ENCODE measurements around the gene CELF2. TPM values are rescaled to one million over a fixed set of nuclear protein-coding genes. Genes with fewer than 3 reads are reported as not detected.

CELF2 gene
- total RNA-seq, 1 experiment from 2014 or later = 0.27 TPM

GRCh38 chr10:11131112-11131639 lies 113.5 kb downstream of the CELF2 start:
- Histone ChIP-seq H3K4me3 (ENCODE audit: low read depth, low read length) (no peak overlapping the region), H3K36me3 (ENCODE audit: control insufficient read depth, insufficient read depth, low read length) (no peaks in the 10 kb centered on the region), H3K4me1 (0 out of 2 replicates have a peak, but pooled peaks cover 3% of the 10 kb centered on the region), H3K9me3 (no peaks in the 10 kb centered on the region), H3K27me3 (replicated peaks; ENCODE audit: control insufficient read depth, insufficient read depth, low read length) (no peaks in the 10 kb centered on the region)
- TF ChIP-seq CTCF (IDR thresholded peaks at IDR 0.05; ENCODE audit: insufficient read depth in 1 of 2, low read depth in 1 of 2, low read length in 1 of 2, severe bottlenecking in 1 of 2, unreplicated experiment in 1 of 2) = no peak
- Mint-ChIP-seq H3K27me3 (ENCODE audit: insufficient read depth, unreplicated experiment) (peaks cover 22% of the 10 kb centered on the region), H3K36me3 (ENCODE audit: insufficient read depth, unreplicated experiment) (no peaks in the 10 kb centered on the region), H3K4me1 (ENCODE audit: low read depth, unreplicated experiment) (no peaks in the 10 kb centered on the region), H3K9me3 (ENCODE audit: unreplicated experiment) (no peaks in the 10 kb centered on the region), H3K27ac (ENCODE audit: unreplicated experiment) (no peak overlapping the region), H3K4me3 (ENCODE audit: unreplicated experiment) (no peak overlapping the region)
- ChIA-PET CTCF (no interaction called here), POLR2A (no interaction called here)
- intact Hi-C loops (cut with micrococcal nuclease; ENCODE audit: unreplicated experiment) = no loop called here
- BruUV-seq (replicated peaks) = no TSS peak
- DNase-seq = peak in 1 of 2 experiments; percentile 13

GRCh38 chr10:11134411-11134810 lies 116.7 kb downstream of the CELF2 start:
- Mint-ChIP-seq H3K9me3 (ENCODE audit: unreplicated experiment) (no peaks in the 10 kb centered on the region), H3K4me3 (ENCODE audit: unreplicated experiment) (no peak overlapping the region), H3K27ac (ENCODE audit: unreplicated experiment) (no peak overlapping the region), H3K4me1 (ENCODE audit: low read depth, unreplicated experiment) (no peaks in the 10 kb centered on the region), H3K36me3 (ENCODE audit: insufficient read depth, unreplicated experiment) (no peaks in the 10 kb centered on the region), H3K27me3 (ENCODE audit: insufficient read depth, unreplicated experiment) (peaks cover 25% of the 10 kb centered on the region)
- intact Hi-C loops (cut with micrococcal nuclease; ENCODE audit: unreplicated experiment) = no loop called here
- no peak overlapping the region for H3K4me3 ChIP-seq (ENCODE audit: low read depth, low read length)
- ChIA-PET POLR2A (no interaction called here), CTCF (no interaction called here)
- TF ChIP-seq CTCF (IDR thresholded peaks at IDR 0.05; ENCODE audit: insufficient read depth in 1 of 2, low read depth in 1 of 2, low read length in 1 of 2, severe bottlenecking in 1 of 2, unreplicated experiment in 1 of 2) = no peak
- no peaks in the 10 kb centered on the region for H3K9me3 ChIP-seq
- DNase-seq = no peak
- no peaks in the 10 kb centered on the region for H3K27me3 ChIP-seq (replicated peaks; ENCODE audit: control insufficient read depth, insufficient read depth, low read length)
- H3K36me3 ChIP-seq (ENCODE audit: control insufficient read depth, insufficient read depth, low read length) = no peaks in the 10 kb centered on the region
- BruUV-seq (replicated peaks) = no TSS peak
- H3K4me1 ChIP-seq = 0 out of 2 replicates have a peak, but pooled peaks cover 3% of the 10 kb centered on the region

GRCh38 chr10:11135709-11136108 lies 118.0 kb downstream of the CELF2 start:
- no peaks in the 10 kb centered on the region for H3K9me3 Mint-ChIP-seq (ENCODE audit: unreplicated experiment)
- no peaks in the 10 kb centered on the region for H3K4me1 Mint-ChIP-seq (ENCODE audit: low read depth, unreplicated experiment)
- CTCF ChIA-PET = no interaction called here
- peaks cover 26% of the 10 kb centered on the region for H3K27me3 Mint-ChIP-seq (ENCODE audit: insufficient read depth, unreplicated experiment)
- H3K27ac Mint-ChIP-seq (ENCODE audit: unreplicated experiment) = no peak overlapping the region
- no peak overlapping the region for H3K4me3 Mint-ChIP-seq (ENCODE audit: unreplicated experiment)
- Histone ChIP-seq H3K4me3 (ENCODE audit: low read depth, low read length) (no peak overlapping the region), H3K36me3 (ENCODE audit: control insufficient read depth, insufficient read depth, low read length) (no peaks in the 10 kb centered on the region), H3K9me3 (no peaks in the 10 kb centered on the region), H3K4me1 (0 out of 2 replicates have a peak, but pooled peaks cover 4% of the 10 kb centered on the region), H3K27me3 (replicated peaks; ENCODE audit: control insufficient read depth, insufficient read depth, low read length) (no peaks in the 10 kb centered on the region)
- no peak for DNase-seq
- H3K36me3 Mint-ChIP-seq (ENCODE audit: insufficient read depth, unreplicated experiment) = no peaks in the 10 kb centered on the region
- TF ChIP-seq CTCF (IDR thresholded peaks at IDR 0.05; ENCODE audit: insufficient read depth in 1 of 2, low read depth in 1 of 2, low read length in 1 of 2, severe bottlenecking in 1 of 2, unreplicated experiment in 1 of 2) = no peak
- intact Hi-C loops (cut with micrococcal nuclease; ENCODE audit: unreplicated experiment) = no loop called here
- BruUV-seq (replicated peaks) = no TSS peak
- POLR2A ChIA-PET = no interaction called here
